ENCODE measurements around the gene SCIMP.
"Not testable (repeated sequence)": the region's sequence is repeated elsewhere in the genome, so short reads cannot be mapped to it uniquely, and the experiment has no call there.

The SCIMP gene

GRCh38 chr17:5237541-5238016, 2.9 kb upstream of the SCIMP start:
- peak; percentile 58 to 68 for DNase-seq
- no peaks in the 10 kb centered on the region for H3K27me3 ChIP-seq
- peak; percentile 35 to 47 for TF ChIP-seq CTCF (IDR thresholded peaks at IDR 0.05)
- H3K4me1 ChIP-seq = no peaks in the 10 kb centered on the region
- intact Hi-C loops (cut with DNase I; ENCODE audit: low total_unique reads) = no loop called here
- H3K27ac ChIP-seq = no peak overlapping the region
- peaks cover 0 to 27% (median 4%) of the 10 kb centered on the region in 3 donors for H3K36me3 ChIP-seq
- no peaks in the 10 kb centered on the region for H3K9me3 ChIP-seq
- H3K4me3 ChIP-seq = no peak overlapping the region

GRCh38 chr17:5236938-5237540, 2.4 kb upstream of the SCIMP start:
- H3K9me3 ChIP-seq = no peaks in the 10 kb centered on the region
- peaks cover 0 to 27% (median 4%) of the 10 kb centered on the region in 3 donors for H3K36me3 ChIP-seq
- no peaks in the 10 kb centered on the region for H3K4me1 ChIP-seq
- no peak overlapping the region for H3K4me3 ChIP-seq
- H3K27me3 ChIP-seq = no peaks in the 10 kb centered on the region
- TF ChIP-seq CTCF (IDR thresholded peaks at IDR 0.05) = no peak
- no peak for DNase-seq
- intact Hi-C loops (cut with DNase I; ENCODE audit: low total_unique reads) = no loop called here
- H3K27ac ChIP-seq = no peak overlapping the region

GRCh38 chr17:5233492-5233891, 1.2 kb downstream of the SCIMP start:
- H3K4me3 ChIP-seq = not testable (repeated sequence)

GRCh38 chr17:5226940-5227878, 7.5 kb downstream of the SCIMP start:
- H3K27me3 ChIP-seq = no peaks in the 10 kb centered on the region
- no peak overlapping the region for H3K4me3 ChIP-seq
- peaks cover 3 to 69% (median 9%) of the 10 kb centered on the region in 3 donors for H3K36me3 ChIP-seq
- no peak for DNase-seq
- no peak overlapping the region for H3K27ac ChIP-seq
- no peaks in the 10 kb centered on the region for H3K9me3 ChIP-seq
- intact Hi-C loops (cut with DNase I; ENCODE audit: low total_unique reads) = no loop called here
- H3K4me1 ChIP-seq = no peaks in the 10 kb centered on the region
- TF ChIP-seq CTCF (IDR thresholded peaks at IDR 0.05) = no peak

More at GRCh38 chr17:5233492-5233891, 1.2 kb downstream of the SCIMP start:
- DNase-seq; H3K27ac ChIP-seq; H3K4me1 ChIP-seq; H3K27me3 ChIP-seq; intact Hi-C loops (cut with DNase I; ENCODE audit: low total_unique reads); H3K9me3 ChIP-seq: not testable (repeated sequence)
- peaks cover 0 to 48% (median 7%) of the 10 kb centered on the region in 3 donors for H3K36me3 ChIP-seq

- Histone ChIP-seq H3K27me3 (no peaks in the 10 kb centered on the region), H3K27ac (no peak overlapping the region), H3K4me3 (no peak overlapping the region), H3K36me3 (peaks cover 0 to 67% (median 9%) of the 10 kb centered on the region in 3 donors), H3K4me1 (no peaks in the 10 kb centered on the region), H3K9me3 (no peaks in the 10 kb centered on the region)
- intact Hi-C loops (cut with DNase I; ENCODE audit: low total_unique reads) = no loop called here
- no peak for DNase-seq
- no peak for TF ChIP-seq CTCF (IDR thresholded peaks at IDR 0.05)
Measured at GRCh38 chr17:5225668-5226457, 8.8 kb downstream of the SCIMP start.

GRCh38 chr17:5221912-5222311, 12.7 kb downstream of the SCIMP start:
- H3K27ac ChIP-seq; H3K27me3 ChIP-seq; H3K9me3 ChIP-seq; intact Hi-C loops (cut with DNase I; ENCODE audit: low total_unique reads); H3K4me3 ChIP-seq; DNase-seq; H3K4me1 ChIP-seq: not testable (repeated sequence)
- peaks cover 3 to 43% (median 25%) of the 10 kb centered on the region in 3 donors for H3K36me3 ChIP-seq

All from tibial artery (tissue), 4 donors.